GDM1 (cell line): ENCODE data around the gene NOTCH2.

ENCODE experiments used
- DNase-seq: peaks from one replicate; lab custom pipeline; 2025; lab: John Stamatoyannopoulos, UW

The NOTCH2 gene

GRCh38 chr1:119941392-119941791, 128.1 kb downstream of the NOTCH2 start:
- no peak for DNase-seq

GRCh38 chr1:119940697-119941096, 128.8 kb downstream of the NOTCH2 start:
- no peak for DNase-seq

DNA sequence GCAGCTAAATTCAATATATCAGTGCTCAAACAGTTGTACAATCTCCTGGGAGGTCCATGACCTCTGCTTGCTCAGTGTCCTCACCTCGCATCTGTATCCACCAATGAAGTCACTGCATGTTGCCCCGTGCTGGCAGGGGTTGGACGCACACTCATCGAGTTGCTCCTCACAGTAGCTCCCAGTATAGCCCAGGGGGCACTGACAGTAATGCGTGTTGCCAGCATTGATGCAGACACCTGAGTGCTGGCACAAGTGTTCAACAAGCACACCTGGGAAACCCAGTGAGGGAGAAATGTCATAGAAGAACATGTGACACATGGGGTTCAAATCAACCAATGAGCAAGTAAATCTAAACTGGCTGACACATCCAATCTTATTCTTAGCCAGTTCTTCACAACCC, 132.3 kb downstream of the NOTCH2 start:
- no peak for DNase-seq

DNA sequence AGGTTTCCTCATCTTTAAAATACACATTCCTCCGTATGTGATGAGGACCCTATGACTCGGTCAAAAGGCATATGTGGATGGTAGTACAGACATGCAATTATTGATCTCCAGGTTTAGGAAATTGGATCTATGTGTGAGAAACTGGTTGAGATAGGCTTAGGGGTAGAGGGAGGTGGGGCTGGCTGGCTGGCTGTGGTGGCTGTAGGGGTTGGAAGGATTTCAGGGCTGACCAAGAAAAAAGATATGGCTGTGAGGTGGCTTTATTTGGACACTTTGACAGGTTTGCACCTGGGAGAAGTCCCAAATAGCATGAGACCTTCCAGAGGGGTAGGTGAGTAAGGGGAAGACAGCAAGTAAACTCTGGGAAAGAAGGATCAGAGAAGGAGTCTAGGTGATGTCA, 133.5 kb downstream of the NOTCH2 start:
- no peak for DNase-seq

DNA sequence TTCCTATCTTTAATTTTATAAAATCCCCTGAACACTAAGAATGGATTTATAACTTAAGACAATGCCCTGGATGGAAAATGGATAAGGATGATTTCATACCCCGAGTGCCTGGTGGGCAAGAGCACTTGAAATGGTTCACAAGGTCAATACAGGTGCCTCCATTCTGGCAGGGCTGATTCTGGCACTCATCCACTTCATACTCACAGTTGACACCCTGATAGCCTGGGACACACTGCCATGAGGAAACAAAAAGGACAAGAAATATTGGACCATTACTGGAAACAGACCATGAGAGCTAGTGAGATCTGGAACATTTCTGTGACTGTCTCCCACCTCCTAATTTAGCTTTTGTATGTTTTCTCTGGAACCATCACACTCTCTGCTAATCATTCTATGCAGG, 134.1 kb downstream of the NOTCH2 start:
- DNase-seq = no peak

GRCh38 chr1:119933397-119933796, 136.1 kb downstream of the NOTCH2 start:
- DNase-seq = no peak

DNA sequence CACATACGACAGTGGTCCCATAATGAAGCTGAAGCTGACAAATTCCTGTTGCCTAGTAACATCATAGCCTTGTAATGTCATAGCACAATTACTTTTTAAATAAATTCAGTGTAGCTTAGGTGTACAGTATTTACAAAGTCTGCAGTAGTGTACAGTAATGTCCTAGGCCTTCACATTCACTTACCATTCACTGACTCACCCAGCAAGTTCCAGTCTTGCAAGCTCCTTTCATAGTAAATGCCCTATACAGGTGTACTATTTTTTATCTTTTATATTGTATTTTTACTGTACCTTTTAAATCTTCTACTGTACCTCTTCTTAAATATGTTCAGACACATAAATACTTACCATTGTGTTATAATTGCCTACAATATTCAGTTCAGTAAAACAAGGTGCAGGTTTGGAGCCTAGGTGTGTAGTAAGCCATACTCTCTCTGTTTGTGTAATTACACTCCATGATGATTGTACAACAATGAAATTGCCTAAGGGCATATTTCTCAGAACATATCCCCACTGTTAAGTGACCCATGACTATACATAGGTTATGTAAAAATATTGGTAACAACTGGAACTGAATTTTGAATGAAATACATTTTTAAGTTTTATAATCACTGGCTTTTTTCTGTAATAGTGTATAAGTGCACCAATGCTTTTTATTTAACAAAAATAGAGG, 139.7 kb downstream of the NOTCH2 start:
- DNase-seq = no peak

DNA sequence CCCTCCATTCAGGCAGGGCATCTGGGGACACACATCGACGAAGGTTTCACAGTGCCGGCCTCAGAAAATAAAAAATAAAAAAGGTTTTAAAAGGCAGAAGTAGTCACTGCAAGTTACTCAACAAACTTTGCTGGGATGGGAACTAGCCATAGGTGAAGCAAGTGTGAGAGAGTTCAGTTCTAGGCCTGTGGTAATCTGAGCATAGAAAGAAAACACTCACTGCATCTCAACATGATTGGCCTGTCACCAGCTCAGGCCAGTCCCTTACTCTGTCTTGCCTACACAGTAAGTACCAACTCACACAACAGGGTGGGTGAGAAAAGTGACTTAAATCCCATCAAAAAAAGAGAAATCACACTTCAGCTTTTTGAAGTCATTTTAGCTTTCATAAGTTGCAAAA, 142.9 kb downstream of the NOTCH2 start:
- no peak for DNase-seq

- no peak for DNase-seq
These were observed 144.2 kb downstream of the NOTCH2 start for GRCh38 chr1:119924948-119925898.

DNA sequence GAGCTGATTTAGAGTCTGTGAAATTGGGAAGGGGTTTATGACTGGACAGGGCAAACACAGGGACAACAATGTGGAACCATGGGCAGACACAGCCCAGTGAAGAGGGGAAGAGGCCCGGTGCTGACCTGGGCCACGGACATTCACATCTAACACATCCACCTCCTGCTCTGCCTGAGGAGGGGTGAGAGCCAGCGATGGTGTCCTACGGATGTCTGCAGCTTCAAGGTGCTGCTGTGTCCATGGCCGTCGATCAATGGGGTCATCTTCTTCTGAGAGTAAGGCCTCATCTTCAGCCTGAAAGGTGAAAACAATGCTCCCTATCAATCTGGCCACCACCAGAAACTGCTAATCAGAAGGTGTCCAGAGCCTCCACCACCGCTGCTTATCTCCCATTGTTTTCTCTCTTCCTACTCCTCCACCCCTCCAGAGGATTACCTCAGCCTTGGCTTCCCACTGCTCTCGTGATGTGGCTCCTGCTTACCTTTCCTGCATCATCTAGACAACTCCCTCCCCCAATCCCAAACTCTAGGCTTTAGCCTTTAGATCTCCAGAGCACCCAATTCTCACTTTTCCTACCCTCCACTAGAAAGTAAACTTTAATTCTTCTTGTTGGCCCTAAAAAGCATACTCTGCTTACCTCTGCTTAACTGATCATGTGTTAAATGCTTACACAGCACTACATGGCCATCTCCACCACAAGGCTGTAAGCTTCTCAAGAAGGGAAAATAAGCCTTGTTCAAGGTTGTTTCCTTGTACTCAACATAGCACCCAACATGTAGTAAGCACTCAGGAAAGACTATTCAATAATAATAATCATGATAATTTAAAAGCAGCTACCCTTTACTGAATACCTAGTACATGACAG, 149.1 kb downstream of the NOTCH2 start:
- DNase-seq = no peak

DNA sequence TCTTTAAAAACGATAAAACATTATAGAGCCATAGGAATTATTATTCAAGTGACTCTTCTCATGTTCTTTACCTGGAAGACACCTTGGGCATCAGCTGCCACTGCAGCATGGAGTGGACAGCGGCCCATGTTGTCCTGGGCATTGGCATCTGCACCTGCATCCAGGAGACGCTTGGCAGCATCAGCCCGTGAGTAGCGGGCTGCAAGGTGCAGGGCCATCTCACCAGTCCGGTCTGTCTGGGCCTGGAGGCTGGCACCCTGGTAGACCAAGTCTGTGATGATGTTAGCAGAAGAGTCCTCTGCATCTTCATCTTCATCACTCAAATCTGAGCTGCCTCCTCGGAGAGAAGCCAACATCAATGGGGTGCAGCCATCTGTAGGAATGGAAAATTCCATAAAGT, 150.2 kb downstream of the NOTCH2 start:
- DNase-seq = no peak

- DNase-seq = no peak
These were observed 151.2 kb downstream of the NOTCH2 start for GRCh38 chr1:119918301-119918700.

DNA sequence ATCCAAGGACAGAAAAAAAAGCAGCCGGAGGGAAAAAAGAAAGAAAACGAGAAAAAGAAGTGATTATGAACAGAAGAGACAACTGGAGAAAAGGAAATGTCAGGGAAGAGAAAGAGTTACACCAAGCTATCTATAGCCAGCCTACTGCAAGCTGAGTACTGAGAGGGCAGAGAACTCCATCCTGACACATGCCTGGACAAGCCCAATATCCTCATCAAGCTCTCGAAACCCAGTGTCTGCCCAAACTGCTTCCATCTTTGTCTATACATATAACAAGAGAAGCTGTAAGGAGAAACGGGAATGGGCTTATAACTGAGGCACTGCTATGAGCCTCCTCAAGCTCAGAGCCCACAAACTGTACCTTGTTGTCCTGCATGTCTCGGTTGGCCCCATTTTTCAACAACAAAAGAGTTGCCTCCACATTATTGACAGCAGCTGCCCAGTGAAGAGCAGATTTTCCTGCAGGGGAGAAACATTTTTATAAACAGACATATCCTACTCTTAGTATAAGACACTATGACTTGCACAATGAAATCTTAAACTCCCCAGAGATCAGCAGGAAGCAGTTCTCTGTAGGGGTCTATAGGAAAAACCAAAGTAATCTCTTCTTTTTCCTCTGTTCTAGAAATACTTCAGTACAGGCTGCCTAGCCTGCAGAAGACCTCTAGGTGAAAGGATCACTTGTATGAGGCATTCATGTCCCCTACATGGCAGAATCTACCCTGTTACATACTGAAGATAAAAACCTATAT, 152.0 kb downstream of the NOTCH2 start:
- no peak for DNase-seq

- DNase-seq = no peak
These were observed 153.9 kb downstream of the NOTCH2 start for GRCh38 chr1:119915517-119915916.

- no peak for DNase-seq
These were observed 155.4 kb downstream of the NOTCH2 start for GRCh38 chr1:119914071-119914470.

- no peak for DNase-seq
These were observed 156.5 kb downstream of the NOTCH2 start for GRCh38 chr1:119912963-119913362.

GRCh38 chr1:119911775-119912174, 157.7 kb downstream of the NOTCH2 start:
- DNase-seq = no peak

DNA sequence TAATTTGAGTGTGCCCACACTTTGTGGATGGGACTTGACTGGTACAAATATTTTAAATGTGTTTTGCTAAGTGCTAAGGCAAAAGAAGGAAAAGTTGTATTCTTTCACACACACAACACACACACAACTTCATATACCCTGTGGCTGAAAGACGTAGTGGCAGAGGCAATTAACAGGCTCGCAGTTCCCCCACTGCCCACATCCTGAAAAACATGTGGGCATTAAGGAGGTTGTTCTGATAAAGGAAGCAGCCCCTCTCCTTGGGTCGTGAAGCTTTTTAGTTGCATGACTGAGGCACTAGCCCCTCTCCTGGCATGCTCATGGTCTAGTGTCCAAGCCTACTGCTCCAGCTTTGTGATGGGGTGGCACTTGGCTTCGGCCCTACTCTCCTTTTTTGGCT, 158.8 kb downstream of the NOTCH2 start:
- no peak for DNase-seq

DNA sequence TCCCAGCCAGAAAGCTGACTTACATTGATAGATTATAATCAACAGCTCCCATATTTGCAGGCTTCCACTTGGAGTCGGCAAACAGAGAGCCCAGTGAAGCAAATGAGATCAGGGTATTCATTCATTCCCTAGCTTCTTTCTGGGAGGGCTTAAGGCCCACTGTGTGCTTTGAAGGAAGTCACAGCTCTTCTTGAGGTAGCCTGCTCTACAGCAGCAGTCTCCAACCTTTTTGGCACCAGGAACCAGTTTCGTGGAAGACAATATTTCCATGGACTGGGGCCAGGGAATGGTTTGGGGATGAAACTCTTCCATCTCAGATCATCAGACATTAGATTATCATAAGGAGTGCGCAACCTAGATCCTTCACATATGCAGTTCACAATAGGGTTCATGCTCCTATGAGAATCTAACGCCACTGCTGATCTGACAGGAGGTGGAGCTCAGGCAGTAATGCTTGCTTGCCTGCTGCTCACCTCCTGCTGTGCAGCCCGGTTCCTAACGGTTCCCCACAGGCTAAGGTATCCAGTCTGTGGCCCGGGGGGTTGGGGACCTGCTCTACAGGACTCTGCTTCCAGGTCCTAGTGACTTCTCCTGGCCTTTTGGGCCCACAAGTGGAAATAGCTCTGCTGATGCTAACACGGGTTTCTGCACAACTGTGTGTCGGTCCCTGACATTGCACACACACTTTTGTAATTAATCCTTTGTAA, 159.4 kb downstream of the NOTCH2 start:
- DNase-seq = no peak

DNA sequence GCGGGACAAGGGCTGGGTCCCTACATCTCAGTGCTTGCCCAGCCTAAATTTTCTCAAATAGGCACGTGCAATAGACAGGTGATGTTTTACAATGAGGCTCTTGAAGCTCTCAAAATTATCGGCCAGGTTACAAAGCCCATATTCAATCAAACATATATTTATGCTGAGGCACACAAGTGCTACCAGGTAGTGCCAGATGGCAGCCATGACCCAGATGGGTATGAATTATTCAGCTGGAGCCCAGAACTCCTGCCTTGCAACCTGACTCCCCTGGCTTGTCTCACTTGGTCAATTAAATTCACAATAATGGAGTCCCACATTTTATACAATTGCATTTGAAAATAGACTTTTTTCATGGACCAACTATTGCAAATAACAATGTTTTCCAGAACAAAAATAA, 160.8 kb downstream of the NOTCH2 start:
- no peak for DNase-seq
